Body of pancreas (tissue), 4 donors: Measurements from ENCODE around the gene ATP11A.

Experiments used
- CTCF ChIP-seq, 7 experiments: fragments of 450-650 bp in 4 of 7; fragments of 200-600 bp in 3 of 7; sonication (generic) in 3 of 7; IDR thresholded peaks; one replicate each; pipeline ENCODE4 v1.5.1; 2016 to 2019; ENCODE audit warnings: antibody characterized with exemption in 7 of 7
- POLR2A ChIP-seq, 3 donors: fragments of 450-650 bp; IDR thresholded peaks; one replicate each; pipeline ENCODE4 v1.6.1; 2016; ENCODE audit warnings: antibody characterized with exemption in 3 of 3, mild to moderate bottlenecking in 2 of 3

- TF ChIP-seq CTCF (IDR thresholded peaks at IDR 0.05) = no peak
- TF ChIP-seq POLR2A (IDR thresholded peaks at IDR 0.05) = no peak
Measured at GRCh38 chr13:112651311-112651710, 38.5 kb upstream of the ATP11A start.
